HG03378 (cell line): Measurements from ENCODE around the gene RNF17.

Experiments used
- ATAC-seq: cut with Tn5 transposase; IDR thresholded peaks from one replicate; pipeline ENCODE4 v1.9.1; 2021; ENCODE audit warnings: mild to moderate bottlenecking, moderate library complexity; ENCODE audit not compliant: unreplicated experiment

RNF17 gene, protein sequence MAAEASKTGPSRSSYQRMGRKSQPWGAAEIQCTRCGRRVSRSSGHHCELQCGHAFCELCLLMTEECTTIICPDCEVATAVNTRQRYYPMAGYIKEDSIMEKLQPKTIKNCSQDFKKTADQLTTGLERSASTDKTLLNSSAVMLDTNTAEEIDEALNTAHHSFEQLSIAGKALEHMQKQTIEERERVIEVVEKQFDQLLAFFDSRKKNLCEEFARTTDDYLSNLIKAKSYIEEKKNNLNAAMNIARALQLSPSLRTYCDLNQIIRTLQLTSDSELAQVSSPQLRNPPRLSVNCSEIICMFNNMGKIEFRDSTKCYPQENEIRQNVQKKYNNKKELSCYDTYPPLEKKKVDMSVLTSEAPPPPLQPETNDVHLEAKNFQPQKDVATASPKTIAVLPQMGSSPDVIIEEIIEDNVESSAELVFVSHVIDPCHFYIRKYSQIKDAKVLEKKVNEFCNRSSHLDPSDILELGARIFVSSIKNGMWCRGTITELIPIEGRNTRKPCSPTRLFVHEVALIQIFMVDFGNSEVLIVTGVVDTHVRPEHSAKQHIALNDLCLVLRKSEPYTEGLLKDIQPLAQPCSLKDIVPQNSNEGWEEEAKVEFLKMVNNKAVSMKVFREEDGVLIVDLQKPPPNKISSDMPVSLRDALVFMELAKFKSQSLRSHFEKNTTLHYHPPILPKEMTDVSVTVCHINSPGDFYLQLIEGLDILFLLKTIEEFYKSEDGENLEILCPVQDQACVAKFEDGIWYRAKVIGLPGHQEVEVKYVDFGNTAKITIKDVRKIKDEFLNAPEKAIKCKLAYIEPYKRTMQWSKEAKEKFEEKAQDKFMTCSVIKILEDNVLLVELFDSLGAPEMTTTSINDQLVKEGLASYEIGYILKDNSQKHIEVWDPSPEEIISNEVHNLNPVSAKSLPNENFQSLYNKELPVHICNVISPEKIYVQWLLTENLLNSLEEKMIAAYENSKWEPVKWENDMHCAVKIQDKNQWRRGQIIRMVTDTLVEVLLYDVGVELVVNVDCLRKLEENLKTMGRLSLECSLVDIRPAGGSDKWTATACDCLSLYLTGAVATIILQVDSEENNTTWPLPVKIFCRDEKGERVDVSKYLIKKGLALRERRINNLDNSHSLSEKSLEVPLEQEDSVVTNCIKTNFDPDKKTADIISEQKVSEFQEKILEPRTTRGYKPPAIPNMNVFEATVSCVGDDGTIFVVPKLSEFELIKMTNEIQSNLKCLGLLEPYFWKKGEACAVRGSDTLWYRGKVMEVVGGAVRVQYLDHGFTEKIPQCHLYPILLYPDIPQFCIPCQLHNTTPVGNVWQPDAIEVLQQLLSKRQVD (N-terminal part only)

DNA sequence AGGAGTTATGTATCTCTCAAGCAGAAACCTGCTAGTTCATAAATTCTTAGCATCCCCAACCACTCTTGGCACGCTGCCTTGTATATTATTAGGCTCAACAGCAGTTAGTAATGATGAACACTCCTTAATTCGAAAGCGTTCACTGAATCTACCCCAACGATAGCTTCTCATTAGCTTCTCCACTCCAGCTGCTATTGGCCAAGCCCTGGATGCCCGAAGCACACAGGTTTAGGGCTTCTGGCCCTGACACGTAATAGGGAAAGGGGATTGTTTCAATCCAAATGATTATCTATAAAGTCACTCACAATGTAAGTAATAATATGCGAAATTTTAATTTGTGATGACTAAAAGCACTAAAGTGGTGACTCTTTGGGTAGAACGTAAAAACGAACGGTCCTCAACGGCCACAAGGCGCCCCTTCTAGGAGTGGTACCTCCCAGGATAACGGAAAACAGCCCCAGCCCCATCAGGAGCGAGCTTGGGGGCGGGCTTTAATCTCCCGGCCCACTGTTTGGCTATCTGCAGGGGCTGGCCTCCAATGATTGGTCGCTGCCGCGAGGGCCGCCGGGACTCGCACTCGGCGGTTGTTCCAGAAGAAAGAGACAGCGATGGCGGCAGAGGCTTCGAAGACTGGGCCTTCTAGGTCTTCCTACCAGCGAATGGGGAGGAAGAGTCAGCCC is at the start of gene RNF17:
TSS of gene RNF17 (plus strand) at position 574 of the 680 bp plus-strand sequence. CDS start at position 609, 35 bp downstream.
- ATAC-seq = no peak

DNA sequence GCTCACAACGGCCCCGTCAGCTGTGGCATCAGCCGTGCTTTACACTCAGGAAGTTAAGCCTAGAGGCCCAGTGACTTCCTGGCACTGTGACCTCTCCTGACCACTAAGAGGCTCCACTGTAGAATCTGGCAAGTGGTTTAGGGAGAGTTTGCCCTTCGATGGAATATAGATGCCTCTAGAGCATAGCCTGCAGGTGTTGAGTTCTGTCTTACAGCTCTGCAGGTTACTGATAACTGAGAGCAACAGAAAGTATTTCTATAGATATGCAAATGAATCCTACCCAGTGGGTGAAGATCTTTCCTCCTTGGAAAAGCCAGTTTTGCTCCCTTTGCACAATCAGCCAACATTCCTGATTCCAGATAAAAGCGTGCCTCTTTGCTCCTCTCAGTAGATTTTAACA is 48.0 kb upstream of the RNF17 start:
- ATAC-seq = no peak

- ATAC-seq = no peak
These were observed 47.5 kb upstream of the RNF17 start for GRCh38 chr13:24716446-24716845.

- no peak for ATAC-seq
These were observed 46.8 kb upstream of the RNF17 start for GRCh38 chr13:24717217-24717616.

DNA sequence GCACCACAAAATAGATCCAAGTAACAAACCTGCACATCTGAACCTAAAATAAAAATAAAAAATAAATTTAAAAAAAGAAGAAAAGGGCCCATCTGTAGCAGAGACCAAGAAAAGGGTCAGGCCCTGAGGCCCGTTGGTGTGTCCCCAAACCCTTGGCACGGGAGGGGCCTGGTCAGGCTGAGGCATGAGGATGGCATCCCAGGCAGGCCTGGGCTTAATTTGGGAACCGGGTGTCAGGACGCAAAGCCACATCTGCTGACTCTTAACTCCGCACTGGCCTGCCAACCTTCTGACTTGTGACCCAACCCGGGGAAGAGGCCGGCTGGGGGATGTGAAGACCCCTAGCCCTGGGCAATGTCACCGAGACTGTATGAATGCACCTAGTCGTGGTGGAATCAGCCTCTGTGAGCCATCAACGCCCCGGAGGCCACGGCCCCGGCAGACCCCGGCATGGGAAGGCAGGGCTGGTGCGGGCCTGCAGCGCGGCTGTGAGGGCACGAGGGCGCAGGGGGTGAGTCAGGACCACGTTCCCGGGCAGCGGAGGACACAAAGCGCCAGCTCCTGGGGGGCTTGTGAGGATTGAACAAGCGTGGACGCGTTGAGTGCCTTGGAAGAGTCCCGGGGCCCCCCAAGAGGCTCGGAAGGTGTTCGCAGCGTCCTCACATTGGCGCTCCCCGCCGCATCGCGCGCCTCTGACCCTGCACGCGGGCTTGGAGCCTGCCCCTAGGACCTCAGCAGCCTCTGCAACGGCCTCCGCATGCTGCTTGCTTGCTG is 45.6 kb upstream of the RNF17 start:
- no peak for ATAC-seq

- ATAC-seq = no peak
These were observed 44.8 kb upstream of the RNF17 start for GRCh38 chr13:24719139-24719538.

- no peak for ATAC-seq
These were observed 40.8 kb upstream of the RNF17 start for GRCh38 chr13:24723206-24723605.

DNA sequence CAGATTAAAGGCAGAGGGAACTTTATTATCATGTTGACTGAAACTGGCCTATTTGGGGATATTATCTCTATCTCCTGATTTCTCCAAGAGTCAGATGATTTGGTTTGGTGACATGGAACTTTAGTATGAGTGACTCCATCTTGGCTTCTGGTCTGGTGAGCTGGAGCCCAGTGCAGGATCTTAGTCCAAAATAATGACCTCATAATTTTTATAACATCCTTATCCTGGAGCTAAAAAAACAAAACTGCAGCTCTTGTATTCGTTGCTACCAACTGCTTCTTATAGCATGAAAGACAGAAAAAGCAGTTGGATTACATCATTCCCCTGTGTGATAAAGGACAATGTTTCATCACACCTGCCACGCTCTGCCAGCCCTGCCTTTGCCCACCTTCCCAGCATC is 39.3 kb upstream of the RNF17 start:
- ATAC-seq = no peak

GRCh38 chr13:24725379-24725778 is 38.6 kb upstream of the RNF17 start:
- no peak for ATAC-seq

DNA sequence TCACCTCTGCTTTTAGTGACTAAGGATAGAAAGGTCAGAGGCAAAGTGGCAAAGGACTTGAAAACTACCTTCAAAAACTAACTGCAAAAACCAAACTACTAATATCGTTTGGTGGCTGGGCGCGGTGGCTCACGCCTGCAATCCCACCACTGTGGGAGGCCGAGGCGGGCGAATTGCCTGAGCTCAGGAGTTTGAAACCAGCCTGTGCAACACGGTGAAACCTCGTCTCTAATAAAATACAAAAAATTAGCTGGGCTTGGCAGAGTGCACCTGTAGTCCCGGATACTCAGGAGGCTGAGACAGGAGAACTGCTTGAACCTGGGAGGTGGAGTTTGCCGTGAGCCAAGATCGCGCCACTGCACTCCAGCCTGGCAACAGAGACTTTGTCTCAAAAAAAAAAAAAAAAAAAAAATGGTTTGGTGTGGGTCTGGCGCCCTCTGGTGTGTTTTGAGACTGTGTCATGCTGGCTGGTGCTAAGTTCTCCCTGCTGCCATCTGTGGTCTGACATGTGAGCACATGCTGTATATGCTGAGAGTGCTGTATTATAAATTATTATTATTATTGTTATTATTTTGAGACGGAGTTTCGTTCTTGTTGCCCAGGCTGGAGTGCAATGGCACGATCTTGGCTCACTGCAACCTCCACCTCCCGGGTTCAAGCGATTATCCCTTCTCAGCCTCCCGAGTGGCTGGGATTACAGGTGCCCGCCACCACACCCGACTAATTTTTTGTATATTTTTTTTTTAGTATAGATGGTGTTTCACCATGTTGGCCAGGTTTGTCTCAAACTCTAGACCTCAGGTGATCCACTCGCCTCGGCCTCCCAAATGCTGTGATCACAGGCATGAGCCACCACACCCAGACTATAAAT is 36.0 kb upstream of the RNF17 start:
- ATAC-seq = peak; percentile 84

DNA sequence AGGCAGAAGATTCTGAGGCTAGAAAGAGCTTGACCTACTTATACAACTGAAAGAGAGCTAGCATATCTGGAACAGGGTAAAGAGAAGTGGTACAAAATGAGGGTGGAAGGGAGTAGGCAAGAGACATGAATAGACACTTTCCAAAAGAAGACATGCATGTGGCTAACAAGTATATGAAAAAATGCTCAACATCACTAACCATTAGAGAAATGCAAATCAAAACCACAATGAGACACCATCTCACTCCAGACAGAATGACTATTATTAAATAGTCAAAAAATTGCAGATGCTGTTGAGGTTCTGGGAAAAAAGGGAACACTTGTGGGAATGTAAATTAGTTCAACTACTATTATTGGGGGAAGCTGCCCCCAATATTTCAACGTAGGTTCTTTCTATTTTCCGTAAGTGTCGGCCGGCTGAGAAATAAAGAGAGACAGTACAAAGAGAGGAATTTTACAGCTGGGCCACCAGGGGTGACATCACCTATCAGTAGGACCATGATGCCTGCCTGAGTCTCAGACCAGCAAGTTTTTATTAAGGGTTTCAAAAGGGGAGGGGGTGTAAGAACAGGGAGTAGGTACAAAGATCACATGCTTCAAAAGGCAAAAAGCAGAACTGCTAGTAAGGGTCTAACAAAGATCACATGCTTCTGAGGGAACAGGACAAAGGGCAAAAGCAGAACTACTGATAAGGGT is 32.9 kb upstream of the RNF17 start:
- ATAC-seq = peak; percentile 76

DNA sequence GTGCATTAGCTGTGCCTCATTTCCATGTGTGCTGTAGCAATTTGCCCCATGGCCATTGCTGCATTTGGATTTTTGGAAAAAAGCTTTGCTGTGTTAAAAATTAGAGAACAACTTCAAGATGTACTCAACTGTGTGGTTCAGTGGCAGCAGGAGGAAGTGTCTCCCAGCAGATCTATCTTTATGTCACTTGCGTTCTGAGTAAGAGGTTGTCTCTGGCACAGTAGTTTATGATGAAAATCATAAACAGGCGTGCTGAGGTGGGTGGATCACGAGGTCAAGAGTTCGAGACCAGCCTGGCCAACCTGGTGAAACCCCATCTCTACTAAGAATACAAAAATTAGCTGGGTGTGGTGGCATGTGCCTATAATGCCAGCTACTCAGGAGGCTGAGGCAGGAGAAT is 29.0 kb upstream of the RNF17 start:
- no peak for ATAC-seq

DNA sequence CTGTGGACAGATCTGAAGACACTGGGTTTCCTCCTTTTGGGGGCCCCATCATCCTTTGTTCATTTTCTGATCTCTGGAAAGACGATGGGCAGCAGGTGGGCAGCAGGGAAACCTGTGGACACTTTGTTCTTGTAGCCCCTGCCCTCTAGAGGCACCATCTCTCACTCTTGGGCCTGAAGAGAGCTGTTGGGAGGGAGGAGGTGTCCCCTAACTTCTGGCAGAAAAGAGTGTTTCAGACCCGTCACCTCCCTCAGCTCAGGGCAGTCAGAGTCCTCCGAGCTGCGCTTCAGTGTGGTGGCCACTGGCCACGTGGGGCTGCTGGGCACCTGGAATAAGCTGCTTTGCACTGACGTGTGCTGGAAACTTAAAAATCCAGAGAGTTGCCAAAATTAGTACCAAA is 26.9 kb upstream of the RNF17 start:
- ATAC-seq = no peak

- no peak for ATAC-seq
These were observed 25.6 kb upstream of the RNF17 start for GRCh38 chr13:24738366-24738847.

GRCh38 chr13:24740014-24740890 is 23.7 kb upstream of the RNF17 start:
- no peak for ATAC-seq

DNA sequence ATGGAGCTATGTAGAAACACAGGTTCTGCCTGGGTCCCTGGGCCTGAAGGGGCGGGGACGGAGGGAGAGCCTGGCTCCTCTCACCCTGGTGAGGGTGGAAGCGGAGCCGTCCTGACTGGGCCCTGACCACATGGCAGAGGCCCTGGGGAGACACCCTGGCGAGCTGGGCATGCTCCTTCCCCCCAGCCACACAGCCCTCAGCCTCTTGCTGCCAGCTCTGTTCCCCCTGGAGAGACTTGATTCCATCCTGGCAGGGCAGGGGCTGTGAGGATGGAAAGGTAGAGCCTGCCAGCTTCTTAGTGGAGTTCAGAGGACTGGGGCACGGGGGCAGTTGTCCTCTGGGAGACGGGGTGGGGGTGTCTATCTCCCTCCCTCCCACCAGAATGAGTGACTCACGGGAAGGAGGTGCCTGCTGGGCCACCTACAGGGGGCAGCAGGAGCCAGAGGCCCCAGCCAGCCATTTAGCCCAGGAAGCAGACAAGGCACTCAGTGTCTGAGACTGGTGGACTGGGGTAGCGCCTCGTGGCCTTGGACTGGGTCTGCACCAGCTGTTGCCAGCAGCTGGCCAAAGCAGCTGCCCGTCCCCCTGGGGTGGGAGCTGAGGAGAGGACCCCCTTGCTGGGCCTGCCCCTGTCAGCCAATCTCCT is 22.8 kb upstream of the RNF17 start:
- ATAC-seq = no peak

DNA sequence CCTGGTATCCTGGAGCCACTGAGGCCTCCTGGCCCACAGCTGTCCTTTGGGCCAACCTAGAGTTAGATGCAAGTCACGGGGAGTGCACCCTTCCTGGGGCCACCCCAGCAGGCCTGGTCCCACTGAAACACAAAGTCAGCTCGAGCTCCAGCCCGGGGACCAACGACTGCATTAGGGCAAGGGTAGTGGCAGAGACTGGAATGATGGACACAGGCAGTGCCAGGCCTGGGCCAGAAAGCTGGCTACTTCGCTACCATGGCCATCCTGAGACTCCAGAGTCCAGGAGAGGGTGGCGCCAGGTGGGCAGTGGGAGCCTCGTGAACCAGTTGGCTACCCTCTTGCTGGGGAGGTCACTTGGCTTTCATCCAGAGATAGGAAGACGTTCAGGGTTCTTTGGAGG is 22.2 kb upstream of the RNF17 start:
- ATAC-seq = no peak
